NCI-H2107 treated with DMSO at 0.1 percent for 48 hours (cell line): ENCODE data around the gene FOXF2.

Source experiments
- DNase-seq: peaks from one replicate; lab custom pipeline; 2025; ENCODE audit not compliant: unreplicated experiment; lab: John Stamatoyannopoulos, UW

FOXF2 gene

GRCh38 chr6:1405221-1405620 lies 15.8 kb downstream of the FOXF2 start:
- no peak for DNase-seq

- no peak for DNase-seq
Observed at GRCh38 chr6:1406306-1407072, 17.1 kb downstream of the FOXF2 start.

DNA sequence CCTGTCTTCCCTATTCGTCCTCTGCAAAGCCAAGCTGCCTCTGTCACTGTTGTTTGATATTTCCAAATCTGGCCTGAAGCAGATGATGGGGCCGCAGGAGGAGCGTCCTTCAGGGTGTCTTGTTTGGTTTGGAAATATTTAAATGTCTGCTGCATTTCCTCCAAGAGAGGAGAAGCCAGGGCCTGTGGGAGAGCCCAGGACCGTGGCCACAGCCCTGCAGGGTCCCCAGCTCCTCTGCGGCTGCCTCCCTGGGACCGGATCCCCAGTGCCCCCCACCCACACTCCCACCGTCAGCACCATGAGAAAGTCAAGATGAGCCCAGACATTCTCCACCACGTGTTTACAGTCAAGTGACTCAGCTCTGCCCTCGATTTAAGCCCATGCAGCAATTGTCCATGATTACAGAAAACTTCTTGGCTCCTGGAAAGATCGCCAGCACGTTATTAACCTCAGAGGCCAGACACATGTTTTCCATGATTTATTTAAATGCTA lies 18.2 kb downstream of the FOXF2 start:
- DNase-seq = no peak

GRCh38 chr6:1409774-1410465 lies 20.5 kb downstream of the FOXF2 start:
- DNase-seq = no peak

GRCh38 chr6:1412901-1413300 lies 23.5 kb downstream of the FOXF2 start:
- no peak for DNase-seq

GRCh38 chr6:1415416-1416063 lies 26.2 kb downstream of the FOXF2 start:
- no peak for DNase-seq

DNA sequence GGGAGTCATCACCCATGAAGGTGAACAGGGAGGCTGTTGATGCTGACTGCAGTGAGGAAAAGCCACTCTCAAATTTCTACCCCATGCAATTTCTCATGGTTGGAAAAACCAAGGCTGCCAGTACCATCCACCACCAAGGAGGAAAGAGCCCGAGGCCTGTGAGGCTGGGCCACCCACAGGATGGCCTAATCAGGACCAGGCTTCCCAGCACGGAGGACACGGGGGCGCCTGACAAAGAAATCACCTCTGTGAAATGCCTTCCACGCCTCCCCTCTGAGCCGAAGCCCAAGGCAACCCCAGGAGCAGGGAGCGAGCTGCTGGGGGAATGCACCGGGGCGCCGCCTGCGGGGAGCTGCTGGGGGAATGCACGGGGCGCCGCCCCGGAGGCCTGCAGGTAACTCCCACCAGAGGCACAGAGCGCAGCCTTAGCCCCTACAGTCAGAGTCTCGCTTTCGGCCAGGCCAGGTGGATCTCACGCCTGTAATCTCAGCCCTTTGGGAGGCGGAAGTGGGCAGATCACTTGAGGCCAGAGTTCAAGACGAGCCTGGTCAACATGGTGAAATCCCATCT lies 26.9 kb downstream of the FOXF2 start:
- no peak for DNase-seq

DNA sequence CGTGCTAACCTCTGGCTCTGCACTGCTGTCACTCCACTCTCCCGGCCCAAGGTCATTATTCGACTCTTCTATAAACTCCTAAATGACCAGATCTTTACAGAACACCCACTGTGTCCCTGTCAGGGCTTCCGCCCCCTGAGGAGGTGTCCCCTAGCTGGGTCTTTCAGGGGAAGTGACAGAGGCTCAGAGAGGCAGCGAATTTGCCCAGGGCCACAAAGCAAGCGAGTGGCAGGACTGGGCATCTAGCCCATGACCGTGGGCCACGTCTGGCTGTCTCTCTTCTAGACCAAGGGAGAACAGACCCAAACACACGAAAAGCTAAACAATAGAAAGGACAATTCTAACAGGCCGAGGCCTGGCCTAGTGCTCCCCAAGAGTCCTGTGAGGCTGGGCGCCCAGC lies 27.4 kb downstream of the FOXF2 start:
- no peak for DNase-seq

DNA sequence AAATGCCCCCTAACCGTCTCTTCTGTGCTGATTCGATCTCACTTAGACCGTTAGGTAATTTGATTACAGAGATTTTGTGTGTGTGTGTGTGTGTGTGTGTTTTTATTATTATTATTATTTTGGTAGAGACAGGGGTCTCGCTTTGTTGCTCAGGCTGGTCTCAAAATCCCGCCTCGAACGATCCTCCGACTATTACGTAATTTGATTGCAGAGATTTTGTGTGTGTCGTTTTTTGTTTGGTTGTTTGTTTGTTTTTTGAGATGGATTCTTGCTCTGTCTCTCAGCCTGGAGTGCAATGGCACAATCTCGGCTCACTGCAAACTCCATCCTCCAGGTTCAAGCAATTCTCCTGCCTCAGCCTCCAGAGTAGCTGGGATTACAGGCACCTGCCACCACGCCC lies 28.3 kb downstream of the FOXF2 start:
- no peak for DNase-seq

- DNase-seq = no peak
Observed at GRCh38 chr6:1418471-1419191, 29.3 kb downstream of the FOXF2 start.

DNA sequence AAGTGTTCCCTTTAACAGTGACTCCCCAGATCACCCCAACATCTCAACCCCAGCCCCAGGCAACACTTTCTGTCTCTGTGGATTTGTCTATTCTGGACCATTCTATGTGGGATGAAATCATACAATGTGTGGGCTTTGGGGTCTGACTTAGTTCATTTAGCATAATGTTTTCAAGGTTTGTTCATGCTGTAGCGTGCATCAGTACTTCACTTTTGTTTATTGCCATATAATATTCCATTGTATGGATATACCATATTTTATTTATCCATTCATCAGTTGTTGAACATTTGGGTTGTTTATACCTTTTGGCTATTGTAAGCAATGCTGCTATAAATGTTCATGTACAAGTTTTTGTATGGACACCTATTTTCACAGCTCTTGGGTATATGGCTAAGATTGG lies 31.0 kb downstream of the FOXF2 start:
- DNase-seq = no peak

- no peak for DNase-seq
Observed at GRCh38 chr6:1422290-1422689, 32.9 kb downstream of the FOXF2 start.

- no peak for DNase-seq
Observed at GRCh38 chr6:1423578-1423977, 34.2 kb downstream of the FOXF2 start.

- peak; percentile 1 for DNase-seq
Observed at GRCh38 chr6:1424306-1424927, 35.0 kb downstream of the FOXF2 start.

DNA sequence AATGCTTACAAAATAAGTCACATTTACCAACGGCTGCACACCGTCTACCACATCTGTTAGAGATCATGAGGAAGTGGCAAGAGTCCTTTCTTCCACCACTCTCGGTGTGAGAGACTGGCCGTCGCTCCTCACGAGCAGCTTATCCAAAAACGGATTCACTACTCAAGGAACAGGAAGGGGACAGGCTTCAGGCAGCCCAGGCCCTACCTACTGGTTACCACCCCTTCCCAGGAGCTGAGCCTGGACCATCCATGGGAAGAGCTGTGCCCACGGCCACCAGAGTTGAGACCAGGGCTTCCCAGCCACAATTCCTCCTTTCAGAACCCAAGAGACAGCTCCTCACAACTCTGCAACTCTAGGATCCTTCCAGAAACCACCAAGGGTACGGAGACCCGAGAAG lies 37.0 kb downstream of the FOXF2 start:
- DNase-seq = no peak

GRCh38 chr6:1435806-1436205 lies 46.4 kb downstream of the FOXF2 start:
- no peak for DNase-seq

GRCh38 chr6:1436334-1437306 lies 47.2 kb downstream of the FOXF2 start:
- peak; percentile 20 for DNase-seq

GRCh38 chr6:1437553-1438406 lies 48.4 kb downstream of the FOXF2 start:
- no peak for DNase-seq
